MM.1S (cell line): ENCODE results near the gene KATNBL1.

Experiments
- CTCF ChIP-seq: fragments of 300-600 bp; sonication (generic); IDR thresholded peaks from 2 replicates; pipeline ENCODE4 v1.5.1; 2016; ENCODE audit warnings: antibody characterized with exemption, low read length, mixed read lengths
- EZH2 ChIP-seq: fragments of 300-600 bp; sonication (generic); optimal IDR thresholded peaks from 2 replicates; pipeline ENCODE3; 2017; ENCODE audit warnings: low read depth, mild to moderate bottlenecking, antibody characterized with exemption, low read length, mixed read lengths
- EZH2phosphoT487 ChIP-seq: fragments of 300-600 bp; sonication (generic); IDR thresholded peaks from 2 replicates; pipeline ENCODE4 v1.6.1; 2018; ENCODE audit warnings: antibody characterized with exemption, low read length

DNA sequence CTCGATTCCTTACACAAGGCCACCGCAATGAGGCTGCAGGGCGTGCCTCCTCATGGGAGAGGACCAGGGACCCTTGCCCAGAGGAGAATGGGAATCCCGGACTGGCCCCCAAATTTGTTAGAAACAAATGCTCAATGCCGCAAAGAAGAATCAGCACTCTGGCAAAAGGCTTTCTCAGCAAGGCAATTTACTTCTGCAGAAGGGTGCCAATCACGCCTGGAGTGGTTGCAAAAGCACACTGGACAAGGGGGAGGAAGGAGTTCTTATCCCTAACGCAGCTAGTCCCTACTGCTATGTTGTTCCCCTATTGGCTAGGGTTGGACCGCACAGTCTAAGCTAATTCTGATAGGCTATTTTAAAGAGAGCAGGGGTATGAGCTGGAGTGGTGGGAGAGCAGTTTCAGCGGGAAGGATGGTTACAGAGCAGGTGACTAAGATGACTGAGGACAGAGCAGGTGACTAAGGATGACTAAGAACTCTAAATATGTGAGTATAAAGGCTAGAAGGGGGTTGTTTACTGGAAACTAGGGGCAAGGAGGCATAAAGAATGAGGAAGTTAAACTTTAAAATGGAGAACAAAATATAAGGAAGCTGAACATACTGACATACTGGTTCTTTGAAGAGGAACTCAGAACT is 48.5 kb downstream of the KATNBL1 start:
- TF ChIP-seq EZH2, result no peak
- TF ChIP-seq CTCF, result no peak
- no peak for TF ChIP-seq EZH2phosphoT487
